ENCODE results near the gene LMBRD1. TPM values are rescaled to one million over a fixed set of nuclear protein-coding genes. Genes with fewer than 3 reads are reported as not detected.
A peak's percentile ranks its signal among the peaks of the same experiment; 100 is the strongest.

Gene LMBRD1
- total RNA-seq, 1 donor, result 36.2 TPM

DNA sequence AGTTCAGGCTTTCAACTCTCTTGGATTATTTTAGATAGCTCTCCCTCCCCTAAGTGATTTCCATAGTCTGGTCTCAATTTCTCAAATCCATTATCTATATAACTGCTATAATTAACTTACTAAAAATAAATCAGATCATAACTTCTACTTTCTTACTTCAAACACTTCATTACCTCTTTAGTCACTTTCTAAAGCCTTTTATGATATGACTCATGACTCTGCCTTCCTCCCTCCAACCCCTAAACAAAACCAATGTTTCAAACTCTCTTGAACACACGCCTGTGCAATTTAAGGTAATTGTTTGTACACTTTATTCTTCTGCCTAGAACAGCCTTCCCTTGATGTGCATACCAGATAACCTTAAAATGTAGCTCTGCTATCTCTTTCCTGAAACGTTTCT is 100.5 kb downstream of the LMBRD1 start:
- no peaks in the 10 kb centered on the region for H3K9me3 ChIP-seq (ENCODE audit: low read depth, low read length)
- no peak overlapping the region for H3K4me2 ChIP-seq (ENCODE audit: insufficient read depth, low read length)
- no peak overlapping the region for H2AFZ ChIP-seq (ENCODE audit: low read length)
- DNase-seq (ENCODE audit: insufficient read length, low spot score, missing footprints), result no peak
- H4K20me1 ChIP-seq (ENCODE audit: insufficient read depth, low read length), result no peaks in the 10 kb centered on the region
- H3K36me3 ChIP-seq (ENCODE audit: insufficient read depth, low read length), result no peaks in the 10 kb centered on the region
- H3K27me3 ChIP-seq (ENCODE audit: insufficient read depth, low read length), result no peaks in the 10 kb centered on the region
- TF ChIP-seq, protein P1, sequence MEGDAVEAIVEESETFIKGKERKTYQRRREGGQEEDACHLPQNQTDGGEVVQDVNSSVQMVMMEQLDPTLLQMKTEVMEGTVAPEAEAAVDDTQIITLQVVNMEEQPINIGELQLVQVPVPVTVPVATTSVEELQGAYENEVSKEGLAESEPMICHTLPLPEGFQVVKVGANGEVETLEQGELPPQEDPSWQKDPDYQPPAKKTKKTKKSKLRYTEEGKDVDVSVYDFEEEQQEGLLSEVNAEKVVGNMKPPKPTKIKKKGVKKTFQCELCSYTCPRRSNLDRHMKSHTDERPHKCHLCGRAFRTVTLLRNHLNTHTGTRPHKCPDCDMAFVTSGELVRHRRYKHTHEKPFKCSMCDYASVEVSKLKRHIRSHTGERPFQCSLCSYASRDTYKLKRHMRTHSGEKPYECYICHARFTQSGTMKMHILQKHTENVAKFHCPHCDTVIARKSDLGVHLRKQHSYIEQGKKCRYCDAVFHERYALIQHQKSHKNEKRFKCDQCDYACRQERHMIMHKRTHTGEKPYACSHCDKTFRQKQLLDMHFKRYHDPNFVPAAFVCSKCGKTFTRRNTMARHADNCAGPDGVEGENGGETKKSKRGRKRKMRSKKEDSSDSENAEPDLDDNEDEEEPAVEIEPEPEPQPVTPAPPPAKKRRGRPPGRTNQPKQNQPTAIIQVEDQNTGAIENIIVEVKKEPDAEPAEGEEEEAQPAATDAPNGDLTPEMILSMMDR (IDR thresholded peaks at IDR 0.05; ENCODE audit: extremely low read depth, low read depth, low read length), result no peak
- H3K27ac ChIP-seq (ENCODE audit: low read depth, low read length), result no peak overlapping the region
- no peaks in the 10 kb centered on the region for H3K79me2 ChIP-seq (ENCODE audit: insufficient read depth, low read length)
- H3K4me1 ChIP-seq (ENCODE audit: insufficient read depth, low read length), result peaks cover 13% of the 10 kb centered on the region
- no peak overlapping the region for H3K4me3 ChIP-seq (ENCODE audit: insufficient read depth, low read length)

DNA sequence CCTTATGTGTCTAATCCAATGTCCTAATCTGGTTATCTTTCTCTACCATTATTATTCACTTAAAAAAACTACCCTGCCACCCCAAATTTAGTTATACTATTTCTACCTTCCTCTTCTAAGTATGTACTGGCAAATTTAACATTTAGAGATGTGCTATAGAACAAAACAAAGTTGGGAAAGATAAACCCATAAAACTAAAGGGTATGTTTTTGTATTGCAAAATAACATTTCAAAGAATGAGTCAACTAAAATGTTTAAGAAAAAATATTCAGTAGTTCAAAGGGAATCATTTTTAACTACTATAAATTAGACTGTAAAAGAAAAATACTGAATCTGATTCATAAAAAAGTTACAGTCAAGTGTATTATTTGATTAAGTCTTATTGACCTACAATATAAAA is 103.0 kb downstream of the LMBRD1 start:
- Histone ChIP-seq H3K4me1 (ENCODE audit: insufficient read depth, low read length) (peaks cover 13% of the 10 kb centered on the region), H4K20me1 (ENCODE audit: insufficient read depth, low read length) (no peaks in the 10 kb centered on the region), H3K9me3 (ENCODE audit: low read depth, low read length) (no peaks in the 10 kb centered on the region), H3K4me3 (ENCODE audit: insufficient read depth, low read length) (no peak overlapping the region), H3K36me3 (ENCODE audit: insufficient read depth, low read length) (no peaks in the 10 kb centered on the region), H3K4me2 (ENCODE audit: insufficient read depth, low read length) (peak overlapping the region; percentile 34), H3K79me2 (ENCODE audit: insufficient read depth, low read length) (no peaks in the 10 kb centered on the region), H3K27ac (ENCODE audit: low read depth, low read length) (no peak overlapping the region), H3K27me3 (ENCODE audit: insufficient read depth, low read length) (no peaks in the 10 kb centered on the region), H2AFZ (ENCODE audit: low read length) (no peak overlapping the region)
- DNase-seq (ENCODE audit: insufficient read length, low spot score, missing footprints), result peak; percentile 0
- TF ChIP-seq, protein P1 (IDR thresholded peaks at IDR 0.05; ENCODE audit: extremely low read depth, low read depth, low read length), result no peak

DNA sequence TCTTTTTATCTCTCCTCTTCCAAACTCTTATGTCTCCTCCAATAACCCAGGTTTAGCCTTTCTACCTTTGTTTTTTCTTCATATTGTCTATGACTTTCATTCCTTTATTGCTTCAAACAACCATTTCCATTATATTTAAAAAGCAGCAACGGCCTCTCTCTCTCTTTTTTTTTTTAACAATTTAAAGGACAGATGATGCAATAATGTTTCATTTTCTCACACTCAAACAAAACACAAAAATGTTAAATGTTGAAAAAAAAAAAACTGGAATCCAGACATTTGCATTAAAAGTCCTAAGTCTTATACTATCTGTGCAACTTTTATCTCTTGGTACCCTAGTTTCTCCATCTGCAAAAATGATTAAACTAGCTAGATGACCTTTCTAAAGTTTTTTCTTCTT is 105.8 kb downstream of the LMBRD1 start:
- H3K27me3 ChIP-seq (ENCODE audit: insufficient read depth, low read length), result no peaks in the 10 kb centered on the region
- no peak overlapping the region for H3K27ac ChIP-seq (ENCODE audit: low read depth, low read length)
- no peak overlapping the region for H2AFZ ChIP-seq (ENCODE audit: low read length)
- TF ChIP-seq, protein P1 (IDR thresholded peaks at IDR 0.05; ENCODE audit: extremely low read depth, low read depth, low read length), result no peak
- no peak overlapping the region for H3K4me2 ChIP-seq (ENCODE audit: insufficient read depth, low read length)
- H3K9me3 ChIP-seq (ENCODE audit: low read depth, low read length), result no peaks in the 10 kb centered on the region
- H4K20me1 ChIP-seq (ENCODE audit: insufficient read depth, low read length), result no peaks in the 10 kb centered on the region
- no peak for DNase-seq (ENCODE audit: insufficient read length, low spot score, missing footprints)
- H3K4me3 ChIP-seq (ENCODE audit: insufficient read depth, low read length), result no peak overlapping the region
- peaks cover 13% of the 10 kb centered on the region for H3K4me1 ChIP-seq (ENCODE audit: insufficient read depth, low read length)
- no peaks in the 10 kb centered on the region for H3K36me3 ChIP-seq (ENCODE audit: insufficient read depth, low read length)
- no peaks in the 10 kb centered on the region for H3K79me2 ChIP-seq (ENCODE audit: insufficient read depth, low read length)

DNA sequence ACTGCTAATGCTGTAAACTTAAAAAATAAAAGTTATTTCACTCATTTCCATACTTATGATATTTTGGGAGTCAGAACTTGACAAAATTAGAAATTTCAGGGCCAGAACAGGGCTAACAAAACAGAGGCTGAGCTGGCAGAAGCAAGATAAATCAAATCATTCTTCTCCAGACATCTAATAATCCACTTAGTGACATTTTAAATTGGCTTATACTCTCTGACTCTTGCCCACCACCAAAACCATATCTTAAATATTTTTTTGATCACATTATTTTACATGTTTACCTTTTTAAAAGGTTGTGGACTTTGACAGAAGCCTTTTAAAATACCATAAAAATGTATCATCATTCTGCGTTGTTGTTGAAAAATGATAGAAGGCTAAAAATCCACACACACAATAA is 116.5 kb downstream of the LMBRD1 start:
- Histone ChIP-seq H3K27ac (ENCODE audit: low read depth, low read length) (no peak overlapping the region), H3K4me1 (ENCODE audit: insufficient read depth, low read length) (no peaks in the 10 kb centered on the region)
- TF ChIP-seq, protein P1 (IDR thresholded peaks at IDR 0.05; ENCODE audit: extremely low read depth, low read depth, low read length), result no peak

More for the DNA sequence above, 116.5 kb downstream of the LMBRD1 start:
- H2AFZ ChIP-seq (ENCODE audit: low read length), result no peak overlapping the region
- no peaks in the 10 kb centered on the region for H3K79me2 ChIP-seq (ENCODE audit: insufficient read depth, low read length)
- no peak for DNase-seq (ENCODE audit: insufficient read length, low spot score, missing footprints)
- no peak overlapping the region for H3K4me3 ChIP-seq (ENCODE audit: insufficient read depth, low read length)
- H3K27me3 ChIP-seq (ENCODE audit: insufficient read depth, low read length), result no peaks in the 10 kb centered on the region
- H3K36me3 ChIP-seq (ENCODE audit: insufficient read depth, low read length), result no peaks in the 10 kb centered on the region
- no peaks in the 10 kb centered on the region for H3K9me3 ChIP-seq (ENCODE audit: low read depth, low read length)
- no peak overlapping the region for H3K4me2 ChIP-seq (ENCODE audit: insufficient read depth, low read length)
- H4K20me1 ChIP-seq (ENCODE audit: insufficient read depth, low read length), result no peaks in the 10 kb centered on the region

Data from osteoblast (primary cell).